IPS-11a (cell line): ENCODE results near the gene TLE2.
A peak's percentile ranks its signal among the peaks of the same experiment; 100 is the strongest.
"Not testable (repeated sequence)": the region's sequence is repeated elsewhere in the genome, so short reads cannot be mapped to it uniquely, and the experiment has no call there.

Source experiments
- H3K4me3 ChIP-seq: one replicate; pipeline ENCODE4 v1.5.1; 2013; ENCODE audit warnings: low read depth, low read length, control low read depth

TLE2 gene

DNA sequence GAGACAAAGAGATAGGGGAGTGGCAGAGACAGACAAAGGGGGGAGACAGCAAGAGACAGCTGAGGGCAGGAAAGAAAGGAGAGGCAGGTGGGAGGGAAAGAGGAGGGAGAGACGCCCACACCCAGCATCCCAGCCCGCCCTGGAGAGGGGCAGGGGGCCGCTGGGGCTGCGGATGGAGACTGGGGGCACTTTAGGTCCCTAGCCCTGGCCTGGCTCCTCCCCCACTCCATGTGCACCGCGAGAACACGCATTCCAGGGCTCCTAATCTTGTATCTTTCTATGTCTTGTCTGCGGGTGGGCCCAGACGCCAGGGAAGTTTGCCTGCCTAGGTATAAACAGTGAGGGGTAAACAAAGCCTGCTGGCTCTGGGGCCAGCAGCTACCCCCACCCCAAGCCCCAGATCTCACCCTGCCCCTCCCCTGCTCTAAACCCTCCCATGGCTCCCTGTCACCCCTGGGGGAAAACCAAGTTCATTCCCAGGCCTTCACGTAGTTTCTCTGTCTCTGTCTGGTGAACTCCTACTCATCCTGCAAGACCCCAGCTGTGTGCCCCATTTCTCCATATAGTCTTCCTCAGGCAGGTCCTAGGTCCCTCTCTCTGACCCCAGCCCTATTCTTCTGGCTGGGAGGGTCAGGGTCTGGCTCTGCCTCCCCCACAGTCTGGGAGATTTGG lies 27.5 kb upstream of the TLE2 start:
- H3K4me3 ChIP-seq = no peak overlapping the region

DNA sequence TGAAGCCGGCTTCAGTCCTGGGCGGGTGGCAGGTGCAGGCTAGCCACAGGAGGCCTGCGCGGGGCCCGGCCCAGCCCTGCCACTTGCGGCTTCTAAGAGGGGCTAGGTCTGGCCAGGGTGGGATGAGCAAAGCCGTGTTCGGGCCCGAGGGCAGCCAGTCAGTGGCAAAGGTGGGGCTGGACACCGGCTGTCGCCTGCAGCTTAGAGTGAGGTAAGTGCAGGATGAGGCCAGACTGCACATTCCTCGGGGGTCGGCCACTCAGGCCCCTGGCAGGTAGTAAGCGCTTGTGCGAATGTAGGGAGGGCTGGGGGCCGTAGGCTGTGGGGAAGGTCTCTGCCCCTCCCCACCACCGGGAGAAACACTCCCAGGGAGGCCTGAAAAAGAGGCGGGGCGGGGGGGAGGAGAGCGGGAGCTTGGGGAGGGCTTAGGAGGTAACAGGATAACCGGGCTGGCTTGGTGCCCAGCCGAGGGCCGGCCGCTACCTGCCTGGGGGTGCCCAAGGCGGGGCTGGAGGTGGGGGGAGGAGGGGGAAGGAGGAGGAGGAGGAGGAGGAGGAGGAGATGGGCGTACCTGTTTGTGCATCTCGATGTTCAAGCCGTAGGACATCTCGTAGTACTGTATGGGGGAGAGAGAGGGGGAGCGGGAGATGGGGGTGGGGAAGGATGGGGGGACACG lies 26.8 kb upstream of the TLE2 start:
- H3K4me3 ChIP-seq = no peak overlapping the region

DNA sequence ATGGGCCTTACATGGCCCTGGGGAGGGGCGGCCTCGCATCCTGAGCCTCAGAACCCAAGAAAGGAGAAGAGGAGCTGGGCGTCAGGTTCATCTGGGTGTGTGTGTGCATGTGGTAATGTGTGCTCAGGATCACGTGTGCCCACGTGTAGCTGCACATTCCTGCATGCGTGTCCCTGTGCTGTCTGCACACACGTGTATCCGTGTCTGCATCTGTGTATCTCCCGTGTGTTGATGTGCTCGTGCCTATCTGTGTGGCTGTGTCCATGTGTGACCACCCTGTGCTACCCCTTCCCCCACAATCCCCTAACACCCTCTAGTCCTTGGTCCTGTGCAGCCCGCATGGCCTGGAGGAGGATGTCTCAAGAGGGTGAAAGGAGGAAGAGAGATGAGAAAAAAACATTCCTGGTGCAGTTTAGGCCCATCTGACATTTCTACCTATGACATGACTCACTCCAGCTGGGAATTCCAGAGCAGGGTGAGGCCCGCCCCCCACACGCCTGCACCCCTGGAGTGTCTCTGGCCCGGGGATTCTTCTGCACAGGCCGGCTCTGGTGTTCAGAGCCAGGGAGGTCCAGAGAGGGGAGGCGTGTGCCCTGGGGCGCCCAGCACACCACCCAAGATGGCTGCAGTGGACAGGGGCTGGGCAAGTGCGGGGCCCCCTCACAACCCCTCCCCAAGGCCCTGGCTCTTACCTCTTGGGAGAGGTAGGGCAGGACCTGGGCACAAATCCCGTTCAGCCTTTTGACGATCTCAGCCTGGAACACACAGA lies 26.1 kb upstream of the TLE2 start:
- H3K4me3 ChIP-seq = no peak overlapping the region

DNA sequence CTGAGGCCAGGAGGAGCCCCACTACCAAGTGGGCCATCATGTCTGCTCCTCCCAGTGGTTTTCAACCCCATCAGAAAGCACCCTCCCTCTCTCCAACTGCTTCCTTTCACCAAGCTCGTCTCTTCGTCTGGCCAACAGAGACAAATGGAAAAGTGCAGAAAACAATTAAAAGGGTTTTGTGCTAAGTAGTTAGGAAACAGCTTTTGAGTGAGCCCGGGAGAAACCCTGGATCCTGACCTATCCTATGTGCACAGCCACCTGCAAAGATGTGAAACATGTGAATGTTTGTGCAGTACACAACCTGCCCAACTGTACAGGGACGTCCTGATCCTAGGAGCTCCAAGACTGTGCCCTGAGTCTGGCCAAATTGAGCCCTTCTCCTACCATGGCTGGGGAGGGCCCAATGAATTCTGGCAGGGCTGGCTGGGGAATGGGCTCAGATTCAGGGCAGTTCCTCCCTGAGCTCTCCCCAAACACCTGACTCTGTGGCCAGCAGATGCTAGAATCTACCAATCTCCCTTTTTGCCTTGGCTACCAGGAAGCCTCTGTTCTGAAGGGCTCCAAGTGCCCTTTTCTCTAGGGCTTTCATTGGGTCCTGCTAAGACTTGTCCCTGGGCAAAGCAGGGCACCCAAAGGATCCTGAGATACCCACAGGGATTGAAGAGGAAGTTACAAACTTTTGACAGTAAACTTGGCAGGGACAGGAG lies 25.3 kb upstream of the TLE2 start:
- H3K4me3 ChIP-seq = no peak overlapping the region

DNA sequence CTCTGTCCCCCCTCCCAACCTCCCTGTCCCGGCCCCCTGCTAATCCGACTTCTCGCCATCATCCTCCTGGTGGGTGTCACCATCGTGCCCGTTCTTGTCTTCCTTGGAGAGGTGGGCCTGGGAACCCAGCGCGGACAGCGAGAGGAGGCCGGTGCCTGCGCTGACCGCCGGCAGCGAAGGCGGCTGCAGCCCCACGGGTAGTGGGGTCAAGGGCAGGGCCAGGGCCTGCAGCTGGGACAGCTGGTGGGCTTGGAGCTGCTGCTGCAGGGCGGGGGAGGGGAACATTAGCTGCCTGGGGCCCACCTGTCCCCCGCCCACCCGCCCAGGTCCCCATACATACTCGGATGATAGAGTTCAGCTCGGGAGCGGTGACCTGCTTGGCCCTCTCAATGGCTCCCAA lies 24.7 kb upstream of the TLE2 start:
- no peak overlapping the region for H3K4me3 ChIP-seq

DNA sequence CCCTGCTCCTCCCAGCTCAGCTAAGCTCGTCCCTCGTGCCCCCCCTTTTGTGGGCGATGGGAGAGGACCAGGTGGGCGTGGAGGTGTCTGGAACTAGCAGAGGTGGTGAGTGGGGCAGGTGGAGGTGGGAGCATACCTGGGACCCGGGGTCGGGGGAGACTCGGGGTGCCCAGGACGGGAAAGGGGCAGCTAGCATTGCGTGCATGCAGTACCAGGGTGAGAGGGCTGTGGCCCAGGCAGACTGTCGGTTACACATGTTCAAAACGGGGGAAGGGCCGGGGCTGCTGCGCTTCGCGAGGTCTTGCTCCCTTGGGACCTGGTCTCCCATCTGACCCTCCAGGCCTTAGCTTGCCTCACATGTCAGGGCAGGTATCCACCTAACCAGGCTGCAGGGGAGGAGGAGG lies 24.1 kb upstream of the TLE2 start:
- no peak overlapping the region for H3K4me3 ChIP-seq

DNA sequence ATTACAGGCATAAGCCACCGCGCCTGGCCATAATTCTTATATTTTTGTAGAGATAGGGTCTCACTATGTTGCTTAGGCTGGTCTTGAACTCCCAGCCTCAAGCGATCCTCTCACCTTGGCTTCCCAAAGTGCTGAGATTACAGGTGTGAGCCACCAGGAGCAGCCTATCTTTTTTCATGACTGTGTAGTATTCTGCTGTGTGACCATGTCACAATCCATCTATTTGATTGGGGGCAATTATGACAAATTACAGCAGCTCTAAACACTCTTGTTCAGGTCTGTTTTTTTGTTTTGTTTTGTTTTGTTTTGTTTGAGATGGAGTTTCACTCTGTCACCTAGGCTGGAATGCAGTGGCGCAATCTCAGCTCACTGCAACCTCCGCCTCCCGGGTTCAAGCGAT lies 20.9 kb upstream of the TLE2 start:
- not testable (repeated sequence) for H3K4me3 ChIP-seq

DNA sequence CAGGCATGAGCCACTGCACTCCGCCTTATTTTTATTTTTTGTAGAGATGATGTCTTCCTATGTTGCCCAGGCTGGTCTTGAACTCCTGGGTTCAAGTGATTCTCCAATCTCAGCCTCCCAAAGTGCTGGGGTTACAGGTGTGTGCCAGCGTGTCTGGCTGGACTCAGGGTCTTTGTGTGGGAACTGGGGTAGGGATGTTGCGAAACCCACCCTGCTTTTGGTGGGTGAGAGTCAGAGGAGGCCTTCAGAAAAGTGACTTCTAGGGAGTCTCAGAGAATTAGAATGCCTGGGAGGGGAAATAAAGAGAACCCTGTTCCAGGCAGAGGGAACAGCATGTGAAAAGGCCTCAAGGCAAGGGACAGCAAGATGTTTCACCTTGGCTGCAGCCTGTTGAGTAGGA lies 20.0 kb upstream of the TLE2 start:
- H3K4me3 ChIP-seq = no peak overlapping the region

DNA sequence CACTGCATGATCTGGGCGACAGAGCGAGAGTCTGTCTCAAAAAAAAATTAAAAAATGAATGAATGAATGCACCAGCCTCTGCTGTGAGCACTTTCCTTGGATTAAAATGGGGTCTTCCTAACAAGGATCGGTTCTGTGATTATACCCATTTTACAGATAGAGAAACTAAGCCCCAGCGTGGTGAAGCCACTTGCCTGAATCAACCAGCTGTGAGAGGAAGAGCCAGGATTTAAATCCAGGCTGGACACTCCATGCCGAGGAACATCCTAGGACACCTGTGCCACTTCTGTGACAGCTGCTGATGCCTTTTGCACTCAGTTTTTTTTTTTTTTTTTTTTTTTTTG lies 19.1 kb upstream of the TLE2 start:
- no peak overlapping the region for H3K4me3 ChIP-seq

DNA sequence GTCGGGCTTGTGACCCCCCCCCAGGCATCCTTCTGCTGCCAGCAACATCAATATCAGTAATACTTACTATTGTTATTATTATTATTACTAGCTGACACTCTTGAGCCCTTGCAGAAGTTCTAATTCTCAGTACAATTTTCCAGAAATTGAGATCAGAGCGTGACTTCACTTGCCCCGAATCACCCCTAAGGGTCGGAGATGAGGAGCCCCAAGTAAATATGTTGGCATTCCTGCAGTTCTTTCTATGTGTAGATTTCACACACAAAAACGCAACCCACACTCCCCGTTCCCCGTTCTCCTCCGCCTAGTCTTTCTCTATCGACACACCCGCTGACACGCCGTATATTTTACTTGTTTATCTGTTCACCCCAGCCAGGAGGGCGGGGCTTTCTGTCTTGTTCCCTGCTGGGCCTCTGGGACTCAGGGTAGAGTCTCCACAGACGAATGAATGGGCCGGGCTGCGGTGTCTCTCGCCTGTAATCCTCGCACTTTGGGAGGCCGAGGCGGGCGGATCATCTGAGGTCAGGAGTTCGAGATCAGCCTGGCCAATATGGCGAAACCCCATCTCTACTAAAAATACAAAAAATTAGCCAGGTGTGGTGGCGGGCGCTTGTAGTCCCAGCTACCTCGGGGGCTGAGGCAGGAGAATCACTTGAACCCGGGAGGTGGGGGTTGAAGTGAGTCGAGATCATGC lies 18.6 kb upstream of the TLE2 start:
- H3K4me3 ChIP-seq = peak overlapping the region; percentile 13

DNA sequence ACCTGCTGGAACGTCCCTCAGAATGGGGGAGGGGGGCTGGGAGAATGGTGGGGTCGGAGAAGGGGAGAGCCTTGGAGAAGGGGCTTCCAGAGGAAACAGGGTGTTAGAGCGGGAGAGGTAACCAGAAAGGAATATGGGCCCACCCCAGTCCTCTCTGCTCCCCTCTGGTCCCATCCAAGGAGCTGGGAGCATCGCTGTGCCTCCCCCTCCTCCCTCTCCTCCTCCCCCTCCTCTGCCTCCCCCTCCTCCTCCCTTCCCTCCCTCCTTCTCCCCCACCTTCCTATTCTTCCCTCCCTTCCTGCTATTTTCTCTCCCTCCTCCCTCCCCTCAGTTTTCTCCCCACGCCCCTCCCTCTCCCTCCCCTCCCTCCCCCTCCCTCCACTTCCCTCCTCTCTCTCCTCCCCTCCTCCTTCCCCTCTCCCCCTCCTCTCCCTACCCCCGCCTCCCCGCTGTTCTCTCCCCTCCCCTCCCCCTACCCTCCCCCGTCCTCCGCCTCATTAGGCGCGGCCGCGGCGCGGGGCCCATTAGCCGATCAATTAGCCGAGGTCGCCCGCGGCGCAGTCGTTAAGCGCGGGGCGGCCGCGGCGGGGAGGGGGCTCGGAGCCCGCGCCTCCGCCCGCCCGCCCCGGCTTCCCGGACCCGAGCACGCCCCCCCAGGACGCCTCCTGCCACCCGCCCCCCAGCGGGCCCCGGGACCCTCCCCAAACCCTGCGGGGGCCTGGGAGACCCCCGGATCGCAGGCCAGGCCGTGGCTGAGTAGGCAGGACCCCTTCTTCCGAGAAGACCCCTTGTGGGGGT lies 17.8 kb upstream of the TLE2 start:
- peak overlapping the region; percentile 13 for H3K4me3 ChIP-seq

DNA sequence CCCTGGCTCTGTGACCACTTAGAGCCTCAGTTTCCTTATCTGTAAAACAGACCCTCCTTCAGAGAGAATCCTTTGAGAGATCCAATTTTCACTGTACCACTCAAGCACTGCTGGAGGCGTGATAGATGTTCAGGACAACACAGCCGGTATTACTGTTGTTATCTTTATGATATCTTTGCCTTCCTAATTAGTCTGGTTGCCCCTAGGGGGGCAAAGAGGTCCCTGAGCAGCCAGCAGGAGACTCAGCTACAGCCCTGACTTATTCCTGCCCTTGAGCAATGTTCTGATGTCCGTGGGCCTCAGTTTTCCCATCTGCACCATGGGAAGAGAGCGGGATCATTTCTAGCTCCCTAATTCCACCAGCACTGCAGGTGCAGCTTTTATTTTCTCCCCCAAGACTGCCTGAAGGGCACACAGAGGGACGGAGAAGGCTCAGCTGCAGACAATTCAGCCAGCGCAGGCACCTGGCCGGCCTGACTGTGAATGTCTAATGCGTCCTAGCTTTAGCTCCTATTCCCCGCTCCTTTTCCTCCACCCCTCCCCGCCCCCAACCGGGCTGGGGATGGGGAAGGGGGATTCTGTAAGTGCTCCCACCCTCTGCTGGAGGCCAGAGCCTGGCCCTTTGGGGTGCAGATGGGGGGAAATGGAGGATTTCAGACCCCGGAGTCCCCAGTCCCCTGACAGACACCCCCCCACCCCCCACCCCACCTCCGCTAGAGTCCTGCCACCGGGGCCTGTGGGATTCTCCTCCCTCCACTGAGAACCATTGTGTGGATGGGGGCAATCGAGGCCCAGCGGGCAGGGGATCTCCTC lies 17.0 kb upstream of the TLE2 start:
- H3K4me3 ChIP-seq = no peak overlapping the region

DNA sequence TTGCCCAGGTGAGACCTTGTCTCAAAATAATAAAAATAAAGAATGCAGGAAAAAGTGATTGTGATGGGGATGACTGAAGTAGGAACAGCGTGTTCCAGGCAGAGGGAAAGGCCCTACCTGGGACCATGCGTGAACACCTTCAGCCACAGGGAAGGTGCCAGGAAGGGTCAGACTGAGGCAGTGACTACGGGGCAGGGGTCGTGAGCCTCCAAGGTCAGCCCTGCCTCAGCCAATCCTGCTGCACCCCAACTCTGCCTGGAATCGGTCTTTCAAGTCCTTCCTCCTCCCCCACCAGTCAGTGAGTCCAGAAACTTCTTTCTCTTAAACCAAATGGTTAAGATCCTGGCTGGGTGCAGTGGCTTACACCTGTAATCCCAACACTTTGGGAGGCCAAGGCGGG lies 16.1 kb upstream of the TLE2 start:
- H3K4me3 ChIP-seq = no peak overlapping the region

DNA sequence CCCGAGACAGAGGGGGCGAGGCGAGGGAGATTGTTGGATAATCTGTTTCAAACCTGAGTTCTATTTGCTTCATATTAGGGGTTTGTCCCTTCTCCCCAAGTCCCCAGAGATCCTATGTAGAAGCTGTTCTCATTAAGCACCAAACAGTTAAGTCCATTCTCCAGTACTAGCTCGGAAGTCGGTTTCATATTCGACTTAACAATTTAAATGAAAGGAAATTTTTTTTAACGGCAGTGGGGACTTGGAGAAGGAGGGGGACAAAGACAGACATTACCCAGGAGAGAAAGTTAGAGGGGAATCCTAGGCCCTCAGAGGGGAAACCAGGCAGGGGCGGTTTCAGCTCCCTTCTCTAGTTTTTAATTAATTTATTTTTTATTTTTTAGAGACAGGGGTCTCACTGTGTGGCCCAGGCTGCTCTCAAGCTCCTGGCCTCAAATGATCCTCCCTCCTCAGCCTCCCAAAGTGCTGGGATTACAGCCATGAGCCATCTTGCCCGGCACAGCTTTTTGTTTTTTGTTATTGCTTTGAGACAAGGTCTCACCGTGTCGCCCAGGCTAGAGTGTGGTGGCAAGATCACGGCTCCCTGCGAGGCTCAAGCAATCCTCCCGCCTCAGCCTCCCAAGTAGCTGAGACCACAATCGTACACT lies 13.7 kb upstream of the TLE2 start:
- H3K4me3 ChIP-seq = no peak overlapping the region

DNA sequence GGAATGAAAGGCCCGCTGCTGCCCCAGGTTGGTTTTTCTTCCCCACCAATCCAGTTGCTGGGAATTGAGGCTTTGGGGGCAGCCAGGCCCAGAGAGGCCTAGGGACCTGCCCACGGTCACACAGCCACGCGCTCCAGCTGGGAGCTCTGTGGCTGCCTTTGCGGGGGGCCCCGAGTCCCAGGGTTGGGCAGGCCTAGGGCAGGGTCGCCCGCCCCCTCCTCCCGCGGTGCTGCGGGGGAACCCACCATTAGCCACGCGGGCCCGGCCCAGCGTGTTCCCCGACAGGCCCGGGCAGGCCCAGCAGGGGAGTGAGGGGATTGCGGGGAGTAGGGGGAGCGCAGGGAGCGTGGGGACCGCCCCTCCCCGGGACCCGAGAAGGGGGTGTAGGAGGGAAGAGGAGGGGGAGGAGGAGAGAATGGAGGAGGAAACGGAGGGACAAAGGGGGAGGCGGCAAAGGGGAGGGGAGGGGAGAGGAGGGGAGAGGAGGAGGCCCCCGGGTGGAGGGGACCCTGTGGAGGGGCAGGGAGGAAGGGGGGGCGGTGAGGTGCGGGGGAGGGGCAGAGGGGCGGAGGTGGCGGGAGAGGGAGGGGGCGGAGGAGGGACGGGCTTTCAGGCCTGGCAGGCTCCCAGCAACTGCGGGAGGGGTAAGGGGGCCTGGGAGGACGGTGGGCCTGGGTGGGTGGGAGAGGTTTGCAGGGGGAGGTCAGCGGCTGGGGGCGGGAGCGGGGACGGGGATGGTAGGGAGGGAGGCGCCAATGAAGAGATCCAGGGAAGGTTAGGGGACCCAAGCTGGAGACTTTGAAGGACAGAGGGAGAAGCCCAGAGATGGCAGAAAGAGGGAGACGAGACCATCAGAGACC lies 12.9 kb upstream of the TLE2 start:
- H3K4me3 ChIP-seq = no peak overlapping the region

DNA sequence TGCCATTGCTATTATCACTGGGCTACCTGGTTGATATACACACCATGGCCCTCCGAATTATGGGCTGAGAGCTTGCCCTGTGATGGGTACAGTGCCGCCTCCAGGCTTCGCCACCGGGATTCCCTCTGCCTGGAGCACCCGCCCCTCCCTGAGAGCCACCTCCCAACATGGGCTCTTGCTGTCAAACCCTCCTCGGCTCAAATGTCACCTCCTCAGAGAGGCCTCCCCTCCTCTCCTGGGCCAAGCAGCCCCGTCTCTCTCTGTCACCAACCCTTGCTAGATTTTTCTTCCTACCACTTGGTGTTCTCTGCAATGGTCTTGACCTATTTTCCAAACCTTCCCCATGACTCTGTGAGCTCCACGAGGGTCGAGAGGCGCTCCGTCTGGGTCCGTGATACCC lies 12.2 kb upstream of the TLE2 start:
- H3K4me3 ChIP-seq = no peak overlapping the region

DNA sequence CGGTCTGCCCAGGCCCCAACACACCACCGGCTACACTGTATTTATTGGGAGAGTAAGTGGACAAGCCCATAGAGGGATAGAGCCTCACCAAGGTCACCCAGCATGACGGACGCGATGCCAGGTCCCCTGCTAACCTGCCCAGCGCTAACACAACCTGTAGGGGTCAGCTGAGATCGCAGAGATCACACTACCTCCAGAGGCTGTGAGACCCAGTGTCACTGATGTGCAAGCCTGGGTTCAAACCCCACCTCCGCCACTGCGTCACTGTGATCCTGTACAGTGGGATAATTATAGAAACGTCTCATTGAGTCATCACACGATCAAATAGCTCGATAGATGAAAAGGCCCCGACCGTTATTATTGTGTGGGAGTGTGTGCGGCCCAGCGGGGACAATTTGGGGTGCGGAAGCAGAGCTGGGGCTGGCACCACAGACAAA lies 10.6 kb upstream of the TLE2 start:
- H3K4me3 ChIP-seq = no peak overlapping the region

DNA sequence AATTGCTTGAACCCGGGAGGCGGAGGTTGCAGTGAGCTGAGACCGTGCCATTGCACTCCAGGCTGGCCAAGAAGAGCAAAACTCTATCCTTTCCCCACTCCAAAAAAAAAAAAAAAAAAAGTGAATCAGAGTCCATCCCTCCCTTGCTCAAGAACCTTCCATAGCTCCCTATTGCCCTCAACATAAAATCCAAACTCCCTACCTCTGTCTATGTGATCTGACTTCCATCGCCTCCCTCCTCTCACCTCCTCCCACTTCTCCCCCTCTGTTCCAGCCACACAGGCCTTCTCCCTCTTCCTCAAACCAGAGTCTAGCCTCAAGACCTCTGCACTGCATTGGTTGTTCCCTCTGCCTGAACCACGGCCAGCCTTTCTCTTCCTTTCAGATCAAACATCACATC lies 10.0 kb upstream of the TLE2 start:
- H3K4me3 ChIP-seq = no peak overlapping the region
